DND-41 (cell line): ENCODE results near the gene ARHGAP1.

Source experiments
- ATAC-seq: fragments of 200-7000 bp; cut with Tn5 transposase; 3 replicates; pipeline ENCODE4 v1.9.1; 2021; ENCODE audit warnings: low read depth; ENCODE audit not compliant: insufficient read depth
- DNase-seq: peaks from one replicate; pipeline ENCODE4 v3.0.0-alpha.2; 2020
- H2AFZ ChIP-seq: 2 replicates; pipeline ENCODE4 v1.6.0; 2012; ENCODE audit warnings: low read depth, low read length
- H3K27ac ChIP-seq: 2 replicates; pipeline ENCODE4 v1.5.1; 2012; ENCODE audit warnings: low read length, inconsistent platforms
- H3K27me3 ChIP-seq: fragments of 200-600 bp; sonication (generic); 2 replicates; pipeline ENCODE4 v1.6.0; 2012; ENCODE audit warnings: low read length, mild to moderate bottlenecking, inconsistent platforms; ENCODE audit not compliant: insufficient read depth, poor library complexity
- H3K36me3 ChIP-seq: 2 replicates; pipeline ENCODE4 v1.5.1; 2012; ENCODE audit warnings: low read length, inconsistent platforms; ENCODE audit not compliant: insufficient read depth
- H3K4me1 ChIP-seq: 2 replicates; pipeline ENCODE4 v1.5.1; 2012; ENCODE audit warnings: mild to moderate bottlenecking, low read length; ENCODE audit not compliant: insufficient read depth
- H3K4me2 ChIP-seq: 2 replicates; pipeline ENCODE4 v1.6.0; 2012; ENCODE audit warnings: mild to moderate bottlenecking, moderate library complexity, low read length, inconsistent platforms; ENCODE audit not compliant: insufficient read depth
- H3K4me3 ChIP-seq, 2 experiments: fragments of 200-600 bp in 1 of 2; shearing (Covaris generic) in 1 of 2; 2 replicates each; pipeline ENCODE4 v1.5.1; 2012 to 2016; ENCODE audit warnings: inconsistent platforms in 2 of 2, low read length in 2 of 2, mild to moderate bottlenecking in 2 of 2, low read depth in 1 of 2, moderate library complexity in 1 of 2
- H3K79me2 ChIP-seq: 2 replicates; pipeline ENCODE4 v1.6.0; 2012; ENCODE audit warnings: low read length, inconsistent platforms; ENCODE audit not compliant: insufficient read depth
- H3K9ac ChIP-seq: 2 replicates; pipeline ENCODE4 v1.6.0; 2012; ENCODE audit warnings: low read depth, mild to moderate bottlenecking, inconsistent platforms, low read length, moderate library complexity
- H3K9me3 ChIP-seq: 2 replicates; pipeline ENCODE4 v1.5.1; 2012; ENCODE audit warnings: low read length, moderate library complexity, mild to moderate bottlenecking, inconsistent platforms; ENCODE audit not compliant: insufficient read depth, severe bottlenecking
- H4K20me1 ChIP-seq: 2 replicates; pipeline ENCODE4 v1.6.0; 2012; ENCODE audit warnings: low read length; ENCODE audit not compliant: insufficient read depth
- EZH2 ChIP-seq: IDR thresholded peaks from 3 replicates; pipeline ENCODE4 v1.6.1; 2012; ENCODE audit warnings: borderline replicate concordance, low read depth, mild to moderate bottlenecking, moderate library complexity, low read length, inconsistent platforms; ENCODE audit not compliant: severe bottlenecking
- TF ChIP-seq, protein P1 (sequence below): IDR thresholded peaks from 2 replicates; pipeline ENCODE4 v1.5.1; 2012; ENCODE audit warnings: borderline replicate concordance, low read length, moderate library complexity, mild to moderate bottlenecking; ENCODE audit not compliant: poor library complexity, severe bottlenecking; ENCODE audit errors: extremely low read depth

The ARHGAP1 gene

GRCh38 chr11:46700241-46701077, at the start of gene ARHGAP1, which contains the start of gene ZNF408:
Gene ARHGAP1, minus strand, starts transcription at chr11:46700619. Its CDS starts 4,512 bp downstream, at chr11:46696107.
Gene ZNF408, plus strand, starts transcription at chr11:46701031. Its CDS starts 17 bp downstream, at chr11:46701048.
- DNase-seq, result peak; percentile 100
- peak; percentile 95 for ATAC-seq
- H3K4me2 ChIP-seq, result peak within 1 kb of the TSS; percentile 92
- H2AFZ ChIP-seq, result peak within 1 kb of the TSS; percentile 99
- peaks cover 44% of the 10 kb centered on the region for H3K4me1 ChIP-seq
- H3K79me2 ChIP-seq, result peaks cover 64% of the 10 kb centered on the region
- peaks cover 46% of the 10 kb centered on the region for H3K36me3 ChIP-seq
- H3K27me3 ChIP-seq, result no peaks in the 10 kb centered on the region
- peak within 1 kb of the TSS; percentile 74 to 91 for H3K4me3 ChIP-seq
- H3K9ac ChIP-seq, result peak within 1 kb of the TSS; percentile 83
- peaks cover 13% of the 10 kb centered on the region; the same call in 1 of the 2 replicates for H4K20me1 ChIP-seq
- H3K27ac ChIP-seq, result peak within 1 kb of the TSS; percentile 100
- H3K9me3 ChIP-seq, result no peaks in the 10 kb centered on the region
- TF ChIP-seq EZH2, result no peak
- TF ChIP-seq, protein P1, sequence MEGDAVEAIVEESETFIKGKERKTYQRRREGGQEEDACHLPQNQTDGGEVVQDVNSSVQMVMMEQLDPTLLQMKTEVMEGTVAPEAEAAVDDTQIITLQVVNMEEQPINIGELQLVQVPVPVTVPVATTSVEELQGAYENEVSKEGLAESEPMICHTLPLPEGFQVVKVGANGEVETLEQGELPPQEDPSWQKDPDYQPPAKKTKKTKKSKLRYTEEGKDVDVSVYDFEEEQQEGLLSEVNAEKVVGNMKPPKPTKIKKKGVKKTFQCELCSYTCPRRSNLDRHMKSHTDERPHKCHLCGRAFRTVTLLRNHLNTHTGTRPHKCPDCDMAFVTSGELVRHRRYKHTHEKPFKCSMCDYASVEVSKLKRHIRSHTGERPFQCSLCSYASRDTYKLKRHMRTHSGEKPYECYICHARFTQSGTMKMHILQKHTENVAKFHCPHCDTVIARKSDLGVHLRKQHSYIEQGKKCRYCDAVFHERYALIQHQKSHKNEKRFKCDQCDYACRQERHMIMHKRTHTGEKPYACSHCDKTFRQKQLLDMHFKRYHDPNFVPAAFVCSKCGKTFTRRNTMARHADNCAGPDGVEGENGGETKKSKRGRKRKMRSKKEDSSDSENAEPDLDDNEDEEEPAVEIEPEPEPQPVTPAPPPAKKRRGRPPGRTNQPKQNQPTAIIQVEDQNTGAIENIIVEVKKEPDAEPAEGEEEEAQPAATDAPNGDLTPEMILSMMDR, result no peak

GRCh38 chr11:46747150-46747549, 46.7 kb upstream of the ARHGAP1 start:
- no peak for ATAC-seq
- Histone ChIP-seq H3K4me3 (no peak overlapping the region), H4K20me1 (no peaks in the 10 kb centered on the region), H3K4me2 (no peak overlapping the region), H3K79me2 (no peaks in the 10 kb centered on the region), H3K9ac (no peak overlapping the region), H3K27ac (no peak overlapping the region), H3K9me3 (no peaks in the 10 kb centered on the region), H2AFZ (no peak overlapping the region), H3K4me1 (no peaks in the 10 kb centered on the region), H3K36me3 (peaks cover 95% of the 10 kb centered on the region), H3K27me3 (no peaks in the 10 kb centered on the region)
- DNase-seq, result no peak
- no peak for TF ChIP-seq EZH2
- TF ChIP-seq, protein P1, result no peak

DNA sequence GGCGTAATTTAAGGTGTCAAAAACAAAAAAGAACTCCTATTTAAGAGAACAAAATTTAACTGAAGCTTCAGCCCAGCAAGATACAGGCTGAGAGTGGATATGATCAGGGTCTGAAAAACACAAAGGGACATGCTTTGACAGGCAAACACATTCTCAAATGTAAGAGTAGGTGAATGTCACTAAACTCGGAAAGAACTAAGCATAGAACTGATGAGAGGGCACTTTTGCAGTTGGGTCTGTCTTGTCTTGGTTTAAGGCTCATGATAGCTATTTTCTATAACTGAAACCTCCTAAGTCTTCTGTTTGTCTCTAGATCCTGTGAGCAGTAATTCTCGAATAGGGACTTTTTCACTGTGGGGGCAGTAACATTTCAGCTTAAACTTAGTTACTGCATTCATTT, 45.6 kb upstream of the ARHGAP1 start:
- ATAC-seq, result no peak
- peaks cover 97% of the 10 kb centered on the region for H3K36me3 ChIP-seq

More for the DNA sequence above, 45.6 kb upstream of the ARHGAP1 start:
- Histone ChIP-seq H3K27ac (no peak overlapping the region), H3K79me2 (no peaks in the 10 kb centered on the region), H2AFZ (no peak overlapping the region), H3K9ac (no peak overlapping the region), H4K20me1 (no peaks in the 10 kb centered on the region), H3K4me1 (no peaks in the 10 kb centered on the region), H3K27me3 (no peaks in the 10 kb centered on the region), H3K4me3 (no peak overlapping the region), H3K4me2 (no peak overlapping the region), H3K9me3 (no peaks in the 10 kb centered on the region)
- no peak for DNase-seq
- TF ChIP-seq, protein P1, result no peak
- no peak for TF ChIP-seq EZH2
